GM21717 (cell line): Measurements from ENCODE around the gene ZNF407.

Experiments used
- ATAC-seq: cut with Tn5 transposase; IDR thresholded peaks from one replicate; pipeline ENCODE4 v1.9.1; 2021; ENCODE audit warnings: mild to moderate bottlenecking, moderate library complexity; ENCODE audit not compliant: unreplicated experiment

The ZNF407 gene

DNA sequence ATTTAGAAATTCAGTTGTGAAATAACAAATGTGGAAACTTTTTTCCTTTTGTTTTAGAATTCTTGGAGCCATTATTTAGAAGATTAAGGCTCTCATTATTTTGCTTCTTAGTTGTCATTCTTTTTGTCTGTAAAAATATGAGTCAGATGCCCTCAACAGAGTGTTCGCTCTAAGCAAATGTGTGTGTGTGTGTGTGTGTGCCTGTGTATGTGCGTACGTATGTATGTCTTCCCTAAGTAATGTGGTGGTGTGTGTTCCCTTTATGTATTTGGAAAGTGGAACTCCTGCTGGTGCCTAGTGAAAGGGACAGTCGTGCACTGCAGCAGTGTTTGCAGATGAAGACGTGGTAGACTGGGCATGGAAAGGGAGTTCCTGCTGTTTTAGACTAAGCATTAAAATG, 27.5 kb downstream of the ZNF407 start:
- no peak for ATAC-seq

GRCh38 chr18:74626049-74626874, 28.6 kb downstream of the ZNF407 start:
- ATAC-seq, result no peak

GRCh38 chr18:74630804-74631203, 33.1 kb downstream of the ZNF407 start:
- ATAC-seq, result no peak

DNA sequence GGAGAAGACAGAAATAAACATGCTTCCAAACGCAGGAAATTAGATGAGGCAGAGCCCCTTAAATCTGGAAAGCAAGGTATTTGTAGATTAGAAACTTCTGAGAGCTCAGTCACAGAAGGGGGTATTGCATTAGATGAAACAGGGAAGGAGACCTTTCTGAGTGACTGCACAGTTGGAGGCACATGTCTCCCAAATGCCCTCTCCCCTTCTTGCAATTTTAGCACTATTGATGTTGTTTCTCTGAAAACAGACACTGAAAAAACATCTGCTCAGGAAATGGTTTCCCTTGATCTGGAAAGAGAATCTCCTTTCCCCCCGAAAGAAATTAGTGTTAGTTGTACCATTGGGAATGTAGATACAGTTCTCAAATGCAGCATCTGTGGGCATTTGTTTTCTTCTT, 33.5 kb downstream of the ZNF407 start:
- ATAC-seq, result no peak

- ATAC-seq, result no peak
Observed at GRCh38 chr18:74631623-74632350, 34.1 kb downstream of the ZNF407 start.

GRCh38 chr18:74632351-74632679, 34.6 kb downstream of the ZNF407 start:
- no peak for ATAC-seq

GRCh38 chr18:74632856-74633255, 35.2 kb downstream of the ZNF407 start:
- ATAC-seq, result no peak

- no peak for ATAC-seq
Observed at GRCh38 chr18:74633652-74634352, 36.1 kb downstream of the ZNF407 start.

DNA sequence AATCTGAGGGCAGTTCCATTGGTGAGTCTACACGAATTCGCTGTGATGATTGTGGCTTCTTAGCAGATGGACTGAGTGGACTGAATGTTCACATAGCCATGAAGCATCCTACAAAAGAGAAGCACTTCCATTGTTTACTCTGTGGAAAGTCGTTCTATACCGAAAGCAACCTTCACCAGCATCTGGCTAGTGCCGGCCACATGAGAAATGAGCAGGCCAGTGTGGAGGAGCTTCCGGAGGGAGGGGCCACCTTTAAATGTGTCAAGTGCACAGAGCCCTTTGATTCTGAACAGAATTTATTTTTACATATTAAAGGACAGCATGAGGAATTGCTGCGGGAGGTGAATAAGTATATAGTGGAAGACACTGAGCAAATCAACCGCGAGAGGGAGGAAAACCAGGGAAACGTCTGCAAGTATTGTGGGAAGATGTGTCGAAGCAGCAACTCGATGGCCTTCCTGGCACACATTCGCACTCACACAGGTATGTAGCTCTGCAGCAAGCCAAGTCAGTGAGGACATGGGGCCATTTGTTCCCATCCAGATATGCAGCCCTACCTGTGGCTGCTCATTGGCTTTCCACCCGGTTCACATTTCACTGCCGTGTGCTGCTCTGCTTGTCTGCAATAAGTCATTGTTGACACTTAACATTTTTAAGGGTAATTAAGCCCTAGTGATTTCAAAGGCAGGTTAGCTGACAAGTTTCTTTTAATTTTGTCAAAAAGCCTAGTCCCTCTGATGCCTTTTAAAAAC, 37.7 kb downstream of the ZNF407 start:
- ATAC-seq, result no peak

DNA sequence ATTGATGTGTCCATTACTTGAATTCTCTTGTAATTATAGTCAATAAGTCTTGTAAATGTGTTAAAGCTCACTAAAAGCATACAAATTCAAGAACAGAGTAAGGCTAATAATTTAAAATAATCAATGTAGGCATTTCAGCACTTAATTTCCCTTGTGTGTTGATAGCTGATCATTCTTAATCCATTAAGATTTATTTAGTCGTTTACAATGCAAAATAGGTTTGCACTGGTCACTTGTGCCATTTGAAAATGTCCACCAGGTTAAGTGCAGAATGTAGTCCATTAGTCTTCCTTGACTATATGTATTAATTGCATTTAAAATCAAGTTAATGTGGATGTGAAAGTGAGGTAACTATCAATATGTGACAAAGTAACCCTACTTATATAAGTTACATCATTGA, 39.4 kb downstream of the ZNF407 start:
- ATAC-seq, result no peak

- ATAC-seq, result no peak
Observed at GRCh38 chr18:74638210-74638609, 40.5 kb downstream of the ZNF407 start.

- no peak for ATAC-seq
Observed at GRCh38 chr18:74644713-74645112, 47.0 kb downstream of the ZNF407 start.

- ATAC-seq, result no peak
Observed at GRCh38 chr18:74645679-74646078, 48.0 kb downstream of the ZNF407 start.

DNA sequence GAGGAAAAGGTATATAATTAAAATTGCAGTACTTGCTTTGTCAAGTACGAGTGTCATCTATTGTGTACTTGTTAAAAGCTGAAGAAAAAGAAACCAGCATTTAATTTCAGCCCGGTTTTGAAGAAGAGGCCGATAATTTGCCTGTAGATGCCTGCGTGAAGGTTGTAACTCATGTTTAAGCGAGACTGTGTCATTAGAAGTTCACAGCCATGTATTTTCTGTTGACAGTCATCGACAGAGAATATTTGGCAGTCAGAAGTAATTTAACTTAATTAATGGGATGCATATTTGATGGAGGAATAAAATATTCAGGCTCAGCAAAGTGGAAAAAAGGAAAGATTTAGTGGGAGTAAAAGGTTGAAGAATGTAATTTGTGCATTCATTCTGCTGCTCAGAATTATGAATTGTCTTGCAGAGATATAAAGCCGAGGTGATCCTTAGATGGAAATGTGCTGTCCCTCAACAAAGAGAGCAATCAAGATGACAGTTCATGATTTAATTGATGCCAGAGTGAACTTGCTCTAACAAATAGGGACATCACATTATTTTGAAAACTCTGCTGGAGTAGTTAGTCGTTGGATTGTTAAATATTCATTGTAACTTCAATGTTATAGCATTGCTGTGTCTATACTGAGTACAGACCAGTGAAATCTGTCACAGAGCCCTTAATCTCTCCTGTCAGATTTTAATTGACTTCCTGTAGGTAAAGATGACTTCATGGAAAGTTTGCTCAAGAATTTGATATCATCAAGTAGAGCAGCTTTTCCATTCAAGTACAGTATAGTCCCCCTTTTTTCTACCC, 53.9 kb downstream of the ZNF407 start:
- no peak for ATAC-seq

GRCh38 chr18:74652392-74652988, 54.8 kb downstream of the ZNF407 start:
- ATAC-seq, result no peak

DNA sequence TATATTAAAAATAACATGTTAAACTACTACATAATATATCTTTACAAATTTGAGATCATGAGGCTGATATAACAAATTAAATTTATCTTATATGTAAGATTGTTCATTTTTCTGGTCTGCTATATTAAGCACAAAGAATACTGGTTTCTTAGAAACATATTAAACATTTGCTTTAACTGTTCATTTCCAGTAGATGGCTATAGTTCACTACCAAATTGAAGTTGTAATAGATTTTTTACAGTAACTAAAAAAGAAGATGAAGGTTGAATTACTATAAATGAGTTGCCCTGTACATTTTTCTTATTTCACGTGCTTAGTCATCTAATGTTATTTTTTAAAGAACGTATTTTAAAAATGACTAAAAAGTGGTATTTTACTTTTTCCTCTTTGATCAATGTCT, 57.0 kb downstream of the ZNF407 start:
- no peak for ATAC-seq

DNA sequence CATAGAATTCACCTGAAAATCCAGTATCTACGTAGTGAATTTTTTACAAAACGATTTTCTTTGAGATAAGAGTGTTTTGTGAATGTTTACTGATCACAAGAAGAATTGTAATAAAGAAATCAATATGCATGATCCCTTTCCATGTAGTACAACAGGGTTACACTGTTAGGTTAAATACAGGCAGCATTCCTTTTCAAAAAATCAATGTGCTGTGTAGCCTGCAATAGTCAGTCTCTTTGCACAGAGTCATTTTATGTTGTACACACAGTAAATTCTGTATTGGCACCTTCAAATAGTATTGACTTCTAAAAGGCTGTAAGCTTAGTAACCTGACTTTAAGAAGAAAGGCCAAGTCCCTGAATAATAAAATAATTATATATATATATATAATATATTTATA, 63.3 kb downstream of the ZNF407 start:
- ATAC-seq, result no peak

GRCh38 chr18:74661691-74662090, 64.0 kb downstream of the ZNF407 start:
- ATAC-seq, result no peak

DNA sequence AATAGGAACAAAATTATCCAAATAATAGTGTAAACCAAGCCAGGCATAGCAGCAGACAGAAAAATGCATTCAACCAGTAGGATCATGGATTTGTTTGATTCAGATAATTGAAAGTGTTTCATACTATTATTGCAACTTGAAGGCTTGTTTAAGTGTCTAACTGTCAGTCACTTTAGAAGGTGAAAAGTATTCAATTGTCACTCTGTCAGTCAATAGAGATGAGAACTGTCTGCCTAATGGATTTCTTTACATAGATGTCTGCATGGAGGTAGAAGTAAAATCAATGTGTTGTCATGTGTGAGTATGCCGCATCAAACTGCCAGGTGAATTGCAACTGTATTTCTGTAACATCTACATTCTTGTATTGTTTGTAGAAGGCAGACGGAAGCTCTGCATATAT, 65.0 kb downstream of the ZNF407 start:
- ATAC-seq, result no peak

- no peak for ATAC-seq
Observed at GRCh38 chr18:74665346-74665745, 67.7 kb downstream of the ZNF407 start.
